Hematopoietic multipotent progenitor cell treated with erythropoietin and hydrocortisone succinate and interleukin-3 and kit ligand, for 4 days (in vitro differentiated cells): Measurements from ENCODE around the gene DGCR6L.
"Not testable (repeated sequence)": the region's sequence is repeated elsewhere in the genome, so short reads cannot be mapped to it uniquely, and the experiment has no call there.

Source experiments
- DNase-seq: peaks from one replicate; pipeline ENCODE4 v3.0.0-alpha.2; 2015

DGCR6L gene

GRCh38 chr22:20274374-20274773 lies 45.5 kb downstream of the DGCR6L start:
- not testable (repeated sequence) for DNase-seq

DNA sequence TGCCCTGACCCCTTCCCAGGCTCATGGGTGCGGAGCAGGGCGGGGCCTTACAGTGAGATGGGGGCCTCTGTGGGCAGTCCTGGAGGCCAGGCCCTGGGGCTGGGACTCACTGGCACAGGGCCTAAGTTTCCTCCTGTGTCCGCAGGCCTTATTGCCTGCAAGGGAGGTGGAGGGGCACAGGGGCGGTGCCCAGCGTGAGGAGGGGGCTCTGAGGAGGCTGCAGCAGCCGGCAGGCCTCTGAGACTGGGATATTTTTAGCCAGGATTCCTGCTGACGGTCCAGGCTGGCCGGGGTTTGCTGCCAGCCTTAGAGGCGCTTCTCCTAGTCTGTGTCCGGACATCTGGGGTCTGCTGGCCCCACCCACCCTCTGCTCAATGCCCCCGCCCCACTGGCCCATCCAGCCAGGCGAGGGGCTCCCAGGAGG lies 46.1 kb downstream of the DGCR6L start:
- DNase-seq: no peak

GRCh38 chr22:20272700-20273099 lies 47.2 kb downstream of the DGCR6L start:
- DNase-seq: no peak

DNA sequence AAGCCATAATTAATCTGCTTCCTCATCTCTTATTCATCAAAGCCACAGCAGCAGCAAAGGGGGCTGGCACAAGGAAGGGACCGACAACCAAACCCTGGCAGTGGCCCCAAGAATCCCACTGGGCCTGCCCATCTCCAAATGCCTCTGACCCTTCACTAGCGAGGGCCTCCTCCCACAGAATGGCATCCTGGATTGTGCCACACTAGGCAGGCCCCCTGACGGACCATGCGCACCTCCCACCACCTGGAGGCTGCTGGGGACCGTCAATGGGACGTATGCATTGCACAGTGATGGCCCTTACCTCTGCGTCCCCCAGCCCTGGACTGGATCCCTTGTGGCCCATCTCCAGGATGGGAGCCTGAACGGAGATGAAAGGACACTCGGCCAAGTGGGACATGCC lies 47.7 kb downstream of the DGCR6L start:
- peak; percentile 23 for DNase-seq

DNA sequence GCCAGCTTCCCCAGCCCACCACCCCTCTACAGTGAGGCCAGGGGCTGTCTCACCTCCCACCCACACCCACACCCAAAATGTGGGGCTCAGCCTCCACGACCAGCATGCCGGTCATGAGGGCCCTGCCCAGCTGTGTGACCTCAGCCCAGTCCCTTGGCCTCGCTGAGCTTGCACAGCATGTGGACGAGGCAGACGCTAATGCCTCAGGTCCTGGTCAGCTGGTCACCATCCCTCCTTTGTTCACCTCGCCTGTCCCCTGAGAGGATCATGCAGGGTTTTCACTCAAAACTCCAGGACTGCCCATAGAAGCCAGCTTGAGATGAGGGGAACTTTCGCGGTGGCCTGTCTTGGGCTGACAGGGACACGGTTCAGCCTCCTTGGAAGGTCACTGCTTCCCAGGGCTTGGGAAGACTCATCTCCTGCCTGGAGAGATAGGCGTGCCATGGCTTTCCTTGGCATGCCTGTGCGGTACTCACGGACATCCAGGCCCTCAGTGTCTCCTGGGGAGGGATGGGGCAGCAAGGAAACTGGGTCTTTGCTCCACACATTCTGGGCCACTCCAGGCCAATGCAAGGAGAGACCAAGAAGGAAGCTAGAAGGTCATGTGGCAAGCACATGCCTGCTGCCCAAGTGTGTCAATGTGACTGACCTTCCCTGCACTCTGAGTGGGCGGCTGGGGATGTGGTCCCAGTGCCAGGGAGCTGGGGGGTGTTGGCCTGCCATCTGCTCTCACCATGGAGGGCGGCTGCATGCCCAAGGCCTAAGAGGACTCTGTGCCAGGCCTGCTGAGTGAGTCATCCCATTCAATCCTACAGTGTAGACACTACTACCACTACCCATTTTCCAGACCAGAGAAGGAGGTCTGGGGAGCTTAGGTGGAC lies 48.5 kb downstream of the DGCR6L start:
- DNase-seq: no peak

GRCh38 chr22:20270190-20271113 lies 49.4 kb downstream of the DGCR6L start:
- not testable (repeated sequence) for DNase-seq

DNA sequence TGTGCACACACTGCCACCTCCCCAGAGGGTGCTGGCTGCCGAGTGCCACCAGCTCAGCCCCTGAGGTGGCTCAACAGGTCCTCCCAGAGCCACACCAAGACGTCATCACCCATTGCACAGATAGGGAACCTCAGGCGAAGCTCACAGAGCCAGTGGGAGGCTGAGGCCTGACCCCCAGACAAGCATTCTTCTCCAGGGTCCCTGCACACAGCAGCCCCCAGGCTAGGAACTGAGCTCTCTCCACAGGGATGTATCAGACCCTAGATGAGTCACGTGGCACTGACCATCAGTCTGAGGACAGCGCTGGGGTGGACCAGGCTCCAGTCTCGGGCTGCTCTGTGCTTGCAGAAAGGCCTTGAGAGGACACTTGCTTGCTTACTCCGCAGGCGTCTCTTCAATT lies 50.2 kb downstream of the DGCR6L start:
- not testable (repeated sequence) for DNase-seq

DNA sequence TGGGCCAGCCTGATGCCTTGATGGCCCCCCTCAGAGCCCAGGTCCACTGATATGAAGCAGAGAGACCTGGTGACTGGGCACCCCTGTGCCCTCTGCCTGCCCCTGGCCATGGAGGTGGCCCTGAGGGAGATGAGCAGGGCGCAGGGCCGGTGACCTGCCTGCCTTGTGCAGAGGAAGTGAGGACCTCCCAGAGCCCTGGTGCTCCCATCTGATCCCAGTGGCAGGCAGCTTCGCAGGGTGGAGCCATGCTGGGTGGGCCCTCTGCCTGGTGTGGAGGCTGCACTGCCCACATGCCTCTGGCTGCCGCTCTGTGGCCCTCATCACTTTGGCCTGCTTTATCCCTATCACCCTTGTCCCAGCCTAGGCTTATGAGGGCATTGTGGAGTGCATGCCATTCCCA lies 50.7 kb downstream of the DGCR6L start:
- DNase-seq: not testable (repeated sequence)

DNA sequence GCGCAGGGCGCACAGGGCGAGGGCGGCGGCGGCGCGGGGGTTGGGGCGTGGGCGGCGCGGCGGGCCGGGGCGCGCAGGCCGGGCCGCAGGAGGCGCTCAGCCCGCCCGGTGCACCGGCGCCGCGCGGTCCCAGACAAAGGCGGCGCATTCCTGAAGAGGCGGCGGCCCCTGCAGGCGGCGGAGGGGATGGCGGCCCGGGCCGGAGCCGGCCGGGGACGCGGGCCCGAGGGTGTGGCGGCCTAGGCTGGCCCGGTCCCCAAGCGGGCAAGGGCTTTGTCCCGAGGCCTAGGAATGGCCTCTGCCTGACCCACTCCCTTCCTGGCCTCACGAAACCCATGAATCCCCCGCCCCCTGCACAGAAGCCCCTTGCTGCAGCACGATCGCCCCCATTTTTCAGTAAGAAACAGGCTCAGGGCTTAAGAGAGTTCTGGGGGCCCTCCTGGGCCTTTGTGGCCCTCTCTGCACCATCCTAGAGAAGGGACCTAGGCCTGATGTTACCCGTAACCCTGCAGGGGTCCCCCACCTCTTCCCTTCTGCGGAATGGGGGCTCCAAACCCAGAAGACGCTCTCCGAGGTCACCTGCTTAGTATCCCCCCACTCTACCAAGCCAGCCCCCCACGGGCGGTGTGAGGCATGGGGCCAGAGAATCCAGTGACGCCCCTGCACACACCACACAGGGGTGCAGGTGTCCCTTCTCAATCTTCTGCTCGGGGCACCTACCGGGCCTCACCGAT lies 51.4 kb downstream of the DGCR6L start, which contains the start of gene RTN4R:
Gene RTN4R, minus strand, starts transcription at position 40 of the 734 bp plus-strand sequence. CDS start 226 bp downstream, outside the sequence.
- DNase-seq: peak; percentile 76

- DNase-seq: peak; percentile 37
These were observed 52.2 kb downstream of the DGCR6L start for GRCh38 chr22:20267441-20268278.

DNA sequence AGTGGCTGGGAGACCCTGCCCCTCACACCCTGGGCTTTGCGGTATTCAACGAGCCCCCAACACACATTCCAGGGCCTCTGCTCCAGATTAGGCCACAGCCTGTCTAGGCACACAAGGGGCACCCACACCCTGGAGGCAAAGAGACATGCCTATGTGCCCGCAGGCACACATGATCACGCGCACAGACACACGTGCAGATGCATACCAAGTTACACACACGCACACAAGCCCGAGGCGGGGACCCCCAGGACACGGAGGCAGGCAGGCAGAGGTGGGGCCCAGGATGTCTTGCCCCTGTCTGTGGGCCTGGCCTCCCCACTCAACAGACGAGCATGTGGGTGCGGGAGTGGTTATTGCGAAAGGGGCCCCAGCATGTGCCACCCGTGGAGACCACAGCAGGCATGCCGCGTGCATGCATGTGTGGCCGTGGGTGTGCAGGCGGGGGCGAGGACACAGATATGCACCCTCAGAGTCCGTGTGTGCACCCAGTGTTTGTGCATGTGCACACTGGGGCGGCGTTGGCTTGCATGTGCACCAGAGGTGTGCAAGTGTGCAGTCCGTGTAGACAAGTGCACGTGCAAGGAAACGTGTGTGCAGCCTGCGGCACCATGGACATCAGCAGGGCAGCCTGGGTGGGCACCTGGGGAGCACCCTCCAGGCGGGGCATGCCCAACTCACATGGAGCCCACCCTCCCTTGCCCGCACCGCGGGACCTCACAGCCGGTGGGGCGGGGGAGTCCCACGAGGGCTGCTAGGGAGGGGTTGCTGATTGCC lies 53.0 kb downstream of the DGCR6L start:
- DNase-seq: peak; percentile 32

GRCh38 chr22:20265772-20266666 lies 53.8 kb downstream of the DGCR6L start:
- DNase-seq: not testable (repeated sequence)

DNA sequence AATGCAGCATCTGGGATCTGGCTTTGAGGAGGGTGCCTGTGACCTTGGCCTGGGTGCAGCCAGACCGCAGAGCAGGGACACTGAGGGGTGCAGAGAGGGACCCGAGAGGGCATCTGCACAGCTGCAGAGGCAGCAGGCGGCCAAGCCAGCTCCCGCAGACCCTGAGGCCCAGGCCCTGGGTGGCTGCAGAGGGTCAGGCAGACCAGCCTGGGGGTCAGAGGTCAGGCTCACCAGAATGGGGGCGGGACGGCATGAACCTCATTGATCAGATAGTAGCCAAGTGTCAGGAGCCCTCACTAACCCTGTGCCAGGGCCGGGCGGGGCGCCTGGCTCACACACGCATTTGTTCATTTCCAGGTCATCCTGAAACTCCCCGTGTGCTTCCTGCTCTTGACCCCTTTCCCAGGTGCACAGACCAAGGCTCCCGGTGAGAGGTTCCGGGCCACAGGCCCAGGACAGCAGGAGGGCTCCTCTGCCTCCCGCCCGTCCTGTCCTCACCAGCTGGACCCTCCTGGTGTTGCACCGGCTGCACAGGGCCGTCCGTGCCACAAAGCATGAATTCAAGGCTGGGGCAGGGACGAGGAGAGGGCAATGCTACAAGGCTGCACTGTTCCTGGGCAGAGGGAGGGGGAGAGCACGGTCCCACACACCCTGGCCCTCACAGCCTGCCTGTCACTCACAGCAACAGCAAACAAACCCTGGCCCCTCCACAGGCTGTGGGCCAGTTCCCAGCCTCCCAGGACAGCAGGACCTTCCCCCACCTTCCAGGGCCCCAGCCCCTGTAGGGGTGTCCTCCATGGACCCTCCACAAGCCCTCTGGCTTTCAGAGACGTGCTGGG lies 55.0 kb downstream of the DGCR6L start:
- DNase-seq: no peak
